A549 (cell line): ENCODE data around the gene PRKCSH. TPM values are rescaled to one million over a fixed set of nuclear protein-coding genes. Genes with fewer than 3 reads are reported as not detected.

Experiments used
- CBX2 ChIP-seq: fragments of 200-600 bp; sonication (generic); IDR thresholded peaks from 2 replicates; pipeline ENCODE4 v1.6.1; 2016; ENCODE audit warnings: low read depth, mild to moderate bottlenecking, borderline replicate concordance
- CBX8 ChIP-seq: fragments of 200-600 bp; sonication (generic); IDR thresholded peaks from 2 replicates; pipeline ENCODE4 v1.6.1; 2016
- EHF ChIP-seq: fragments of 250-450 bp; sonication (Bioruptor Pico); IDR thresholded peaks from 2 replicates; pipeline ENCODE4 v1.5.0; 2020; ENCODE audit warnings: mild to moderate bottlenecking
- EP300 ChIP-seq, 2 experiments: fragments of >200 bp; sonication (Bioruptor Twin); formaldehyde crosslinking; IDR thresholded peaks; 2 replicates in 1 of 2; 3 replicates in 1 of 2; pipeline ENCODE4 v1.6.1; 2016 to 2017
- FOSB ChIP-seq: fragments of 250-450 bp; sonication (Bioruptor Pico); IDR thresholded peaks from 2 replicates; pipeline ENCODE4 v1.5.0; 2020; ENCODE audit warnings: mild to moderate bottlenecking, moderate library complexity
- FOSL2 ChIP-seq, 2 experiments: fragments of 450-650 bp in 1 of 2; fragments of >200 bp in 1 of 2; sonication (Bioruptor Twin) in 1 of 2; formaldehyde crosslinking; IDR thresholded peaks; 2 replicates each; pipeline versions ENCODE4 v1.5.0 to v1.6.1; 2016 to 2020; ENCODE audit warnings: mild to moderate bottlenecking in 1 of 2, moderate library complexity in 1 of 2
- HDAC2 ChIP-seq: fragments of 200-600 bp; sonication (generic); IDR thresholded peaks from 2 replicates; pipeline ENCODE4 v1.6.1; 2016
- HEYL ChIP-seq: fragments of 250-450 bp; sonication (Bioruptor Pico); IDR thresholded peaks from 2 replicates; pipeline ENCODE4 v1.8.0; 2021; ENCODE audit warnings: mild to moderate bottlenecking, moderate library complexity
- HOXA7 ChIP-seq: fragments of 250-450 bp; sonication (Bioruptor Pico); IDR thresholded peaks from 2 replicates; pipeline ENCODE4 v1.5.0; 2020; ENCODE audit warnings: mild to moderate bottlenecking, moderate library complexity
- HOXB13 ChIP-seq: fragments of 250-450 bp; sonication (Bioruptor Pico); IDR thresholded peaks from 2 replicates; pipeline ENCODE4 v1.5.0; 2020; ENCODE audit warnings: low read depth, mild to moderate bottlenecking, moderate library complexity
- HOXB5 ChIP-seq: fragments of 250-450 bp; sonication (Bioruptor Pico); IDR thresholded peaks from 2 replicates; pipeline ENCODE4 v1.5.0; 2020; ENCODE audit warnings: mild to moderate bottlenecking, moderate library complexity
- KDM1A ChIP-seq: fragments of 200-600 bp; sonication (generic); IDR thresholded peaks from 2 replicates; pipeline ENCODE4 v1.6.1; 2016; ENCODE audit warnings: low read depth, mild to moderate bottlenecking
- KDM5A ChIP-seq: fragments of 200-600 bp; sonication (generic); IDR thresholded peaks from 2 replicates; pipeline ENCODE4 v1.6.1; 2016; ENCODE audit warnings: antibody characterized with exemption, mild to moderate bottlenecking
- MAFK ChIP-seq: fragments of 450-650 bp; IDR thresholded peaks from 2 replicates; pipeline ENCODE4 v1.6.1; 2014; ENCODE audit not compliant: partially characterized antibody
- MAZ ChIP-seq: fragments of 150-350 bp; IDR thresholded peaks from 2 replicates; pipeline ENCODE4 v1.6.1; 2014; ENCODE audit warnings: antibody characterized with exemption, low read depth, low read length, borderline replicate concordance
- MYC ChIP-seq: IDR thresholded peaks from 2 replicates; pipeline ENCODE4 v1.6.1; 2012; ENCODE audit warnings: mild to moderate bottlenecking, inconsistent platforms, low read length, improper control_type of control experiment, borderline replicate concordance
- NFE2L2 ChIP-seq: fragments of 150-350 bp; conservative IDR thresholded peaks from 2 replicates; pipeline ENCODE4 v1.6.1; 2014; ENCODE audit warnings: low read length
- NR3C1 ChIP-seq: fragments of >200 bp; sonication (Bioruptor Twin); formaldehyde crosslinking; IDR thresholded peaks from 3 replicates; pipeline ENCODE4 v1.6.1; 2017
- PHF8 ChIP-seq: fragments of 200-600 bp; sonication (generic); IDR thresholded peaks from 2 replicates; pipeline ENCODE4 v1.6.1; 2016; ENCODE audit warnings: low read depth, mild to moderate bottlenecking, antibody characterized with exemption, moderate library complexity, borderline replicate concordance
- POLR2A ChIP-seq: IDR thresholded peaks from 2 replicates; pipeline ENCODE4 v1.6.1; 2012; ENCODE audit warnings: mild to moderate bottlenecking, low read length
- RAD21 ChIP-seq, 2 experiments: fragments of >200 bp in 1 of 2; sonication (Bioruptor Twin) in 1 of 2; formaldehyde crosslinking in 1 of 2; IDR thresholded peaks in 1 of 2; conservative IDR thresholded peaks in 1 of 2; 2 replicates in 1 of 2; 3 replicates in 1 of 2; pipeline ENCODE4 v1.6.1; 2012 to 2018; ENCODE audit warnings: inconsistent platforms in 1 of 2
- RFX5 ChIP-seq: fragments of 450-650 bp; IDR thresholded peaks from 2 replicates; pipeline ENCODE4 v1.7.1; 2014; ENCODE audit warnings: antibody characterized with exemption, mild to moderate bottlenecking, moderate library complexity
- RNF2 ChIP-seq: fragments of 200-600 bp; sonication (generic); IDR thresholded peaks from 2 replicates; pipeline ENCODE4 v1.6.1; 2016; ENCODE audit warnings: low read depth, mild to moderate bottlenecking, antibody characterized with exemption, moderate library complexity, borderline replicate concordance
- SREBF2 ChIP-seq: fragments of 450-650 bp; IDR thresholded peaks from 2 replicates; pipeline ENCODE4 v1.6.1; 2014; ENCODE audit warnings: mild to moderate bottlenecking, moderate library complexity
- TFCP2L1 ChIP-seq: fragments of 250-450 bp; sonication (Bioruptor Pico); IDR thresholded peaks from 2 replicates; pipeline ENCODE4 v1.5.0; 2021; ENCODE audit warnings: mild to moderate bottlenecking
- TP53 ChIP-seq: fragments of 250-450 bp; sonication (Bioruptor Pico); IDR thresholded peaks from 2 replicates; pipeline ENCODE4 v1.5.0; 2021; ENCODE audit warnings: mild to moderate bottlenecking, moderate library complexity
- ZC3H11A ChIP-seq: fragments of 450-650 bp; IDR thresholded peaks from 2 replicates; pipeline ENCODE4 v1.6.1; 2014; ENCODE audit warnings: antibody characterized with exemption, mild to moderate bottlenecking
- polyA plus RNA-seq, 4 experiments: library from polyadenylated mRNA; depleted of rRNA in 3 of 4; stranded (reverse); fragments of >200 nt; fragmentation: RNase III in 1 of 4; extraction: RNeasy Plus Mini Kit Qiagen cat#74134 plus additional on column Dnase treatment in 1 of 4; gene quantifications; 2 replicates in 3 of 4; 3 replicates in 1 of 4; pipeline ENCODE4 v1.2.3, GENCODE V29; 2011 to 2017
- TF ChIP-seq, protein P1 (sequence below): fragments of 150-350 bp; IDR thresholded peaks from 2 replicates; pipeline ENCODE4 v1.6.1; 2014; ENCODE audit warnings: low read depth, mild to moderate bottlenecking, low read length
- TF ChIP-seq, protein P2 (sequence below): fragments of 200-600 bp; sonication (generic); IDR thresholded peaks from 2 replicates; pipeline ENCODE4 v1.6.1; 2016; ENCODE audit warnings: antibody characterized with exemption, mild to moderate bottlenecking, moderate library complexity
- TF ChIP-seq, protein P3 (sequence below): fragments of >200 bp; sonication (Bioruptor Twin); formaldehyde crosslinking; IDR thresholded peaks from 3 replicates; pipeline ENCODE4 v1.5.1; 2016
- TF ChIP-seq, protein P4 (sequence below): IDR thresholded peaks from 2 replicates; pipeline ENCODE4 v1.6.1; 2012
- TF ChIP-seq, protein P5 (sequence below): fragments of >200 bp; sonication (Bioruptor Twin); formaldehyde crosslinking; IDR thresholded peaks from 2 replicates; pipeline ENCODE4 v1.6.1; 2016
- TF ChIP-seq, protein P6 (sequence below): IDR thresholded peaks from 2 replicates; pipeline ENCODE4 v1.6.1; 2012
- TF ChIP-seq, protein P7 (sequence below): fragments of >200 bp; sonication (Bioruptor Twin); formaldehyde crosslinking; IDR thresholded peaks from 3 replicates; pipeline ENCODE4 v1.6.1; 2016

The PRKCSH gene
- polyA plus RNA-seq, 2 of the 4 experiments (the other 2 are of a cell fraction) = 75.0 to 215 TPM

DNA sequence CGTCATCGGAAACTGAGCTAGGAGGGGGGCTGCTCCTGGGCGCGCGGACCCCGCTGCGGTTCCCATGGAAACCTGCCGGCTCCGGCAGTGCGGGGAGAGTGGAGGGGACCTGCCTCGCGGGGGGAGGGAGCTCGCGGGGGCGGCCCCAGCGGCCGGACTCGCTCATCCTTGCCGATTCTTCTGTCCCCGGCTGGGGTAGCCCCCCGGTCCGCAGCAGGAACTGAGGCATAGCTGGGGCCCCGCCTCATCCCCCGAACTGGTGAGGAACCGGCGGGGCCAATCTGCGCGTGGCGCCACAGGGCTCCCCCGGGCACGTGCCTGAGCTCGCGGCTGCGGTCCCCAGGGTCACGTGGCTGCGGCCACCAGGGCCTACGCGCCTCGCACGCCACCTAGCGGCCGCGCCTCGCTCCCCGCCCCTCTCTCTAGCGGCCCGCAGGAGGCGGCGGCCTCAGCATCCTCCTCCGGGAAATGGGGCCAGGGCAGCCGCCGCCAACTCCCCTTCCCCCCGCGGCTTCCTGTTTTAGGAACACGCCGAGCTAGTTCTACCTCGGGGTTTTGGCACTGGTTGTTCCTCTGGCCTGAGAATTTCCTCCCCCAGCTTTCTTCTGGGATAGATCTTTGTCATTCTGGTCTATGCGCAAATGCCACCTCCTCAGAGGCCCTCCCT is 47.1 kb downstream of the PRKCSH start (continued):
- no peak for TF ChIP-seq PHF8
- TF ChIP-seq MAFK = no peak
- TF ChIP-seq, protein P1, sequence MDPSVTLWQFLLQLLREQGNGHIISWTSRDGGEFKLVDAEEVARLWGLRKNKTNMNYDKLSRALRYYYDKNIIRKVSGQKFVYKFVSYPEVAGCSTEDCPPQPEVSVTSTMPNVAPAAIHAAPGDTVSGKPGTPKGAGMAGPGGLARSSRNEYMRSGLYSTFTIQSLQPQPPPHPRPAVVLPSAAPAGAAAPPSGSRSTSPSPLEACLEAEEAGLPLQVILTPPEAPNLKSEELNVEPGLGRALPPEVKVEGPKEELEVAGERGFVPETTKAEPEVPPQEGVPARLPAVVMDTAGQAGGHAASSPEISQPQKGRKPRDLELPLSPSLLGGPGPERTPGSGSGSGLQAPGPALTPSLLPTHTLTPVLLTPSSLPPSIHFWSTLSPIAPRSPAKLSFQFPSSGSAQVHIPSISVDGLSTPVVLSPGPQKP = no peak
- TF ChIP-seq TP53 = peak; percentile 56; the same call in 1 of the 2 replicates
- no peak for TF ChIP-seq FOSB (CRISPR knock-in tag)
- TF ChIP-seq TFCP2L1 = no peak
- TF ChIP-seq MAZ = peak; percentile 65; the same call in 1 of the 2 replicates
- TF ChIP-seq NR3C1 = no peak
- no peak for TF ChIP-seq HEYL (CRISPR knock-in tag)
- TF ChIP-seq EP300 (IDR thresholded peaks at IDR 0.05) = no peak
- TF ChIP-seq RNF2 = peak; percentile 80; the same call in 1 of the 2 replicates
- TF ChIP-seq, protein P2, sequence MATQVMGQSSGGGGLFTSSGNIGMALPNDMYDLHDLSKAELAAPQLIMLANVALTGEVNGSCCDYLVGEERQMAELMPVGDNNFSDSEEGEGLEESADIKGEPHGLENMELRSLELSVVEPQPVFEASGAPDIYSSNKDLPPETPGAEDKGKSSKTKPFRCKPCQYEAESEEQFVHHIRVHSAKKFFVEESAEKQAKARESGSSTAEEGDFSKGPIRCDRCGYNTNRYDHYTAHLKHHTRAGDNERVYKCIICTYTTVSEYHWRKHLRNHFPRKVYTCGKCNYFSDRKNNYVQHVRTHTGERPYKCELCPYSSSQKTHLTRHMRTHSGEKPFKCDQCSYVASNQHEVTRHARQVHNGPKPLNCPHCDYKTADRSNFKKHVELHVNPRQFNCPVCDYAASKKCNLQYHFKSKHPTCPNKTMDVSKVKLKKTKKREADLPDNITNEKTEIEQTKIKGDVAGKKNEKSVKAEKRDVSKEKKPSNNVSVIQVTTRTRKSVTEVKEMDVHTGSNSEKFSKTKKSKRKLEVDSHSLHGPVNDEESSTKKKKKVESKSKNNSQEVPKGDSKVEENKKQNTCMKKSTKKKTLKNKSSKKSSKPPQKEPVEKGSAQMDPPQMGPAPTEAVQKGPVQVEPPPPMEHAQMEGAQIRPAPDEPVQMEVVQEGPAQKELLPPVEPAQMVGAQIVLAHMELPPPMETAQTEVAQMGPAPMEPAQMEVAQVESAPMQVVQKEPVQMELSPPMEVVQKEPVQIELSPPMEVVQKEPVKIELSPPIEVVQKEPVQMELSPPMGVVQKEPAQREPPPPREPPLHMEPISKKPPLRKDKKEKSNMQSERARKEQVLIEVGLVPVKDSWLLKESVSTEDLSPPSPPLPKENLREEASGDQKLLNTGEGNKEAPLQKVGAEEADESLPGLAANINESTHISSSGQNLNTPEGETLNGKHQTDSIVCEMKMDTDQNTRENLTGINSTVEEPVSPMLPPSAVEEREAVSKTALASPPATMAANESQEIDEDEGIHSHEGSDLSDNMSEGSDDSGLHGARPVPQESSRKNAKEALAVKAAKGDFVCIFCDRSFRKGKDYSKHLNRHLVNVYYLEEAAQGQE = no peak
- no peak for TF ChIP-seq NFE2L2
- TF ChIP-seq, protein P3, sequence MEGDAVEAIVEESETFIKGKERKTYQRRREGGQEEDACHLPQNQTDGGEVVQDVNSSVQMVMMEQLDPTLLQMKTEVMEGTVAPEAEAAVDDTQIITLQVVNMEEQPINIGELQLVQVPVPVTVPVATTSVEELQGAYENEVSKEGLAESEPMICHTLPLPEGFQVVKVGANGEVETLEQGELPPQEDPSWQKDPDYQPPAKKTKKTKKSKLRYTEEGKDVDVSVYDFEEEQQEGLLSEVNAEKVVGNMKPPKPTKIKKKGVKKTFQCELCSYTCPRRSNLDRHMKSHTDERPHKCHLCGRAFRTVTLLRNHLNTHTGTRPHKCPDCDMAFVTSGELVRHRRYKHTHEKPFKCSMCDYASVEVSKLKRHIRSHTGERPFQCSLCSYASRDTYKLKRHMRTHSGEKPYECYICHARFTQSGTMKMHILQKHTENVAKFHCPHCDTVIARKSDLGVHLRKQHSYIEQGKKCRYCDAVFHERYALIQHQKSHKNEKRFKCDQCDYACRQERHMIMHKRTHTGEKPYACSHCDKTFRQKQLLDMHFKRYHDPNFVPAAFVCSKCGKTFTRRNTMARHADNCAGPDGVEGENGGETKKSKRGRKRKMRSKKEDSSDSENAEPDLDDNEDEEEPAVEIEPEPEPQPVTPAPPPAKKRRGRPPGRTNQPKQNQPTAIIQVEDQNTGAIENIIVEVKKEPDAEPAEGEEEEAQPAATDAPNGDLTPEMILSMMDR = peak; percentile 84
- TF ChIP-seq POLR2A = no peak
- TF ChIP-seq SREBF2 = no peak
- TF ChIP-seq HDAC2 = peak; percentile 65; the same call in 1 of the 2 replicates
- TF ChIP-seq ZC3H11A = no peak
- no peak for TF ChIP-seq HOXA7 (CRISPR knock-in tag)
- peak; percentile 81; the same call in 1 of the 2 replicates for TF ChIP-seq KDM1A
- TF ChIP-seq, protein P4, sequence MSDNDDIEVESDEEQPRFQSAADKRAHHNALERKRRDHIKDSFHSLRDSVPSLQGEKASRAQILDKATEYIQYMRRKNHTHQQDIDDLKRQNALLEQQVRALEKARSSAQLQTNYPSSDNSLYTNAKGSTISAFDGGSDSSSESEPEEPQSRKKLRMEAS = peak; percentile 98
- no peak for TF ChIP-seq CBX8
- peak; percentile 71 for TF ChIP-seq HOXB5 (CRISPR knock-in tag)
- TF ChIP-seq RAD21 (conservative IDR thresholded peaks at IDR 0.05 in 1 of 2, IDR thresholded peaks at IDR 0.05 in 1 of 2) = peak; percentile 64 to 87; a peak in 4 of 5 replicates
- TF ChIP-seq EHF (CRISPR knock-in tag) = no peak
- no peak for TF ChIP-seq CBX2
- no peak for TF ChIP-seq FOSL2 (IDR thresholded peaks at IDR 0.05)
- no peak for TF ChIP-seq FOSL2 (CRISPR knock-in tag; IDR thresholded peaks at IDR 0.05)
- TF ChIP-seq HOXB13 = peak; percentile 33; the same call in 1 of the 2 replicates
- TF ChIP-seq, protein P5, sequence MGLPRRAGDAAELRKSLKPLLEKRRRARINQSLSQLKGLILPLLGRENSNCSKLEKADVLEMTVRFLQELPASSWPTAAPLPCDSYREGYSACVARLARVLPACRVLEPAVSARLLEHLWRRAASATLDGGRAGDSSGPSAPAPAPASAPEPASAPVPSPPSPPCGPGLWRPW = no peak
- peak; percentile 74; the same call in 1 of the 2 replicates for TF ChIP-seq MYC
- TF ChIP-seq, protein P6, sequence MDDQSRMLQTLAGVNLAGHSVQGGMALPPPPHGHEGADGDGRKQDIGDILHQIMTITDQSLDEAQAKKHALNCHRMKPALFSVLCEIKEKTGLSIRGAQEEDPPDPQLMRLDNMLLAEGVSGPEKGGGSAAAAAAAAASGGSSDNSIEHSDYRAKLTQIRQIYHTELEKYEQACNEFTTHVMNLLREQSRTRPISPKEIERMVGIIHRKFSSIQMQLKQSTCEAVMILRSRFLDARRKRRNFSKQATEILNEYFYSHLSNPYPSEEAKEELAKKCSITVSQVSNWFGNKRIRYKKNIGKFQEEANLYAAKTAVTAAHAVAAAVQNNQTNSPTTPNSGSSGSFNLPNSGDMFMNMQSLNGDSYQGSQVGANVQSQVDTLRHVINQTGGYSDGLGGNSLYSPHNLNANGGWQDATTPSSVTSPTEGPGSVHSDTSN = peak; percentile 44; the same call in 1 of the 2 replicates
- no peak for TF ChIP-seq RFX5
- no peak for TF ChIP-seq KDM5A
- TF ChIP-seq, protein P7, sequence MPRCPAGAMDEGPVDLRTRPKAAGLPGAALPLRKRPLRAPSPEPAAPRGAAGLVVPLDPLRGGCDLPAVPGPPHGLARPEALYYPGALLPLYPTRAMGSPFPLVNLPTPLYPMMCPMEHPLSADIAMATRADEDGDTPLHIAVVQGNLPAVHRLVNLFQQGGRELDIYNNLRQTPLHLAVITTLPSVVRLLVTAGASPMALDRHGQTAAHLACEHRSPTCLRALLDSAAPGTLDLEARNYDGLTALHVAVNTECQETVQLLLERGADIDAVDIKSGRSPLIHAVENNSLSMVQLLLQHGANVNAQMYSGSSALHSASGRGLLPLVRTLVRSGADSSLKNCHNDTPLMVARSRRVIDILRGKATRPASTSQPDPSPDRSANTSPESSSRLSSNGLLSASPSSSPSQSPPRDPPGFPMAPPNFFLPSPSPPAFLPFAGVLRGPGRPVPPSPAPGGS = 0 out of 3 replicates have a peak, but pooled peaks have one; percentile 32
